HepG2 (cell line): ENCODE results near the gene SIGLEC8. TPM values are rescaled to one million over a fixed set of nuclear protein-coding genes. Genes with fewer than 3 reads are reported as not detected.
A peak's percentile ranks its signal among the peaks of the same experiment; 100 is the strongest.

ENCODE experiments used
- BCL6 ChIP-seq: IDR thresholded peaks from 2 replicates; pipeline ENCODE4 v1.6.1; 2016; ENCODE audit warnings: missing genetic modification reagents, missing compliant biosample characterization
- EED ChIP-seq: sonication (generic); formaldehyde crosslinking; IDR thresholded peaks from 2 replicates; pipeline ENCODE4 v1.5.0; 2020; ENCODE audit warnings: mild to moderate bottlenecking, missing genetic modification reagents
- ETV5 ChIP-seq: IDR thresholded peaks from 2 replicates; pipeline ENCODE4 v1.6.1; 2018; ENCODE audit warnings: missing biosample characterization, missing genetic modification reagents, inconsistent platforms, borderline replicate concordance
- FIP1L1 ChIP-seq: fragments of 200-400 bp; formaldehyde crosslinking; IDR thresholded peaks from 2 replicates; pipeline ENCODE4 v1.6.1; 2018; ENCODE audit warnings: low read depth, mild to moderate bottlenecking, low read length, moderate library complexity, borderline replicate concordance; ENCODE audit not compliant: insufficient read depth
- HNRNPL ChIP-seq: fragments of 200-400 bp; formaldehyde crosslinking; IDR thresholded peaks from 2 replicates; pipeline ENCODE4 v1.6.1; 2017; ENCODE audit warnings: mild to moderate bottlenecking, low read depth, low read length
- PAX8 ChIP-seq: sonication (generic); formaldehyde crosslinking; IDR thresholded peaks from 2 replicates; pipeline ENCODE4 v1.8.0; 2022; ENCODE audit warnings: mild to moderate bottlenecking, missing genetic modification reagents, borderline replicate concordance
- PHB2 ChIP-seq: fragments of 450-650 bp; IDR thresholded peaks from 2 replicates; pipeline ENCODE4 v1.6.1; 2018; ENCODE audit not compliant: partially characterized antibody
- SRY ChIP-seq: sonication (generic); formaldehyde crosslinking; IDR thresholded peaks from 2 replicates; pipeline ENCODE4 v1.8.0; 2022; ENCODE audit warnings: mild to moderate bottlenecking, missing genetic modification reagents
- ZBTB7B ChIP-seq: sonication (generic); formaldehyde crosslinking; IDR thresholded peaks from 2 replicates; pipeline ENCODE4 v1.4.0; 2020; ENCODE audit warnings: missing genetic modification reagents
- ZNF180 ChIP-seq: sonication (generic); formaldehyde crosslinking; IDR thresholded peaks from 2 replicates; pipeline ENCODE4 v1.4.0; 2020; ENCODE audit warnings: low read depth, missing genetic modification reagents, borderline replicate concordance
- ZNF788 ChIP-seq: sonication (generic); formaldehyde crosslinking; IDR thresholded peaks from 2 replicates; pipeline ENCODE4 v1.5.0; 2020; ENCODE audit warnings: mild to moderate bottlenecking, missing genetic modification reagents, borderline replicate concordance
- ZSCAN31 ChIP-seq: sonication (generic); formaldehyde crosslinking; IDR thresholded peaks from 2 replicates; pipeline ENCODE4 v1.5.0; 2020; ENCODE audit warnings: low read depth, mild to moderate bottlenecking, missing genetic modification reagents
- polyA plus RNA-seq, 8 experiments: library from polyadenylated mRNA; depleted of rRNA in 3 of 8; stranded (reverse) in 7 of 8; unstranded in 1 of 8; fragments of >200 nt; fragmentation: Illumina TruSeq in 4 of 8; extraction: Trizol in 4 of 8; gene quantifications; 2 replicates each; pipeline versions ENCODE4 v1.2.1 to v1.2.3, GENCODE V29; 2011 to 2016; ENCODE audit warnings: low read depth in 4 of 8, missing spikeins in 1 of 8, mixed read lengths in 1 of 8; ENCODE audit not compliant: insufficient read depth in 1 of 8
- total RNA-seq, 5 experiments: library from RNA; depleted of rRNA; stranded (reverse); fragments of >200 nt; fragmentation: Illumina TruSeq; extraction: Trizol; gene quantifications; 2 replicates each; pipeline ENCODE4 v1.2.3, GENCODE V29; 2016; ENCODE audit warnings: low read depth in 1 of 5
- TF ChIP-seq, protein P1 (sequence below): IDR thresholded peaks from 2 replicates; pipeline ENCODE4 v1.6.1; 2012; ENCODE audit warnings: inconsistent platforms
- TF ChIP-seq, protein P2 (sequence below), 2 experiments: IDR thresholded peaks; 2 replicates each; pipeline ENCODE4 v1.6.1; 2011 to 2012; ENCODE audit warnings: low read length in 2 of 2, borderline replicate concordance in 1 of 2, low read depth in 1 of 2, mild to moderate bottlenecking in 1 of 2, moderate library complexity in 1 of 2
- TF ChIP-seq, protein P3 (sequence below): IDR thresholded peaks from 2 replicates; pipeline ENCODE4 v1.6.1; 2018; ENCODE audit warnings: missing genetic modification reagents, mild to moderate bottlenecking, missing compliant biosample characterization
- TF ChIP-seq, protein P4 (sequence below): sonication (generic); formaldehyde crosslinking; IDR thresholded peaks from 2 replicates; pipeline ENCODE4 v1.4.0; 2020; ENCODE audit warnings: missing genetic modification reagents, borderline replicate concordance
- TF ChIP-seq, protein P5 (sequence below): sonication (generic); formaldehyde crosslinking; IDR thresholded peaks from 2 replicates; pipeline ENCODE4 v1.4.0; 2020; ENCODE audit warnings: missing genetic modification reagents, borderline replicate concordance

The SIGLEC8 gene
- total and polyA plus RNA-seq, 2 of the 13 experiments (the other 11 are each of a cell fraction or from before 2014, with no cell fraction given), result not detected

DNA sequence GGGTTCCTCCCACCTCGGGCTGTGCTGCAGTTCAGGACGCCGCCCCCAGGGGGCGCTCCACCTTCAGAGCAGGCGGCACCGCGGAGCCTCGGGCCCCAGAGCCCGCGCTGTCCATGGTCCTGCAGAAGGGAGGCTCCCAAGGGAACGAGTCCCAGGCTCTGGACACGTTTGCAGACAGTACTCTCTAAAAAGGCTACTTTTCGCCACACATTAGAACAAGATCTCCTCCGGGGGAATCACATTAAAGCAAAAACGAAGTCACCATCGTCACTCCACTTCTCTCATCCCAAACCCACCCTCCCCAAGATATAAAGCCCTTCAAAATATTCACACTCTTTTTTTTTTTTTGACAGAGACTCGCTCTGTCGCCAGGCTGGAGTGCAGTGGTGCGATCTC is 36.2 kb downstream of the SIGLEC8 start (continued):
- TF ChIP-seq, protein P1, sequence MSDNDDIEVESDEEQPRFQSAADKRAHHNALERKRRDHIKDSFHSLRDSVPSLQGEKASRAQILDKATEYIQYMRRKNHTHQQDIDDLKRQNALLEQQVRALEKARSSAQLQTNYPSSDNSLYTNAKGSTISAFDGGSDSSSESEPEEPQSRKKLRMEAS, result peak; percentile 47; the same call in 1 of the 2 replicates
- peak; percentile 71 for TF ChIP-seq ZBTB7B (CRISPR knock-in tag)
- TF ChIP-seq, protein P2, sequence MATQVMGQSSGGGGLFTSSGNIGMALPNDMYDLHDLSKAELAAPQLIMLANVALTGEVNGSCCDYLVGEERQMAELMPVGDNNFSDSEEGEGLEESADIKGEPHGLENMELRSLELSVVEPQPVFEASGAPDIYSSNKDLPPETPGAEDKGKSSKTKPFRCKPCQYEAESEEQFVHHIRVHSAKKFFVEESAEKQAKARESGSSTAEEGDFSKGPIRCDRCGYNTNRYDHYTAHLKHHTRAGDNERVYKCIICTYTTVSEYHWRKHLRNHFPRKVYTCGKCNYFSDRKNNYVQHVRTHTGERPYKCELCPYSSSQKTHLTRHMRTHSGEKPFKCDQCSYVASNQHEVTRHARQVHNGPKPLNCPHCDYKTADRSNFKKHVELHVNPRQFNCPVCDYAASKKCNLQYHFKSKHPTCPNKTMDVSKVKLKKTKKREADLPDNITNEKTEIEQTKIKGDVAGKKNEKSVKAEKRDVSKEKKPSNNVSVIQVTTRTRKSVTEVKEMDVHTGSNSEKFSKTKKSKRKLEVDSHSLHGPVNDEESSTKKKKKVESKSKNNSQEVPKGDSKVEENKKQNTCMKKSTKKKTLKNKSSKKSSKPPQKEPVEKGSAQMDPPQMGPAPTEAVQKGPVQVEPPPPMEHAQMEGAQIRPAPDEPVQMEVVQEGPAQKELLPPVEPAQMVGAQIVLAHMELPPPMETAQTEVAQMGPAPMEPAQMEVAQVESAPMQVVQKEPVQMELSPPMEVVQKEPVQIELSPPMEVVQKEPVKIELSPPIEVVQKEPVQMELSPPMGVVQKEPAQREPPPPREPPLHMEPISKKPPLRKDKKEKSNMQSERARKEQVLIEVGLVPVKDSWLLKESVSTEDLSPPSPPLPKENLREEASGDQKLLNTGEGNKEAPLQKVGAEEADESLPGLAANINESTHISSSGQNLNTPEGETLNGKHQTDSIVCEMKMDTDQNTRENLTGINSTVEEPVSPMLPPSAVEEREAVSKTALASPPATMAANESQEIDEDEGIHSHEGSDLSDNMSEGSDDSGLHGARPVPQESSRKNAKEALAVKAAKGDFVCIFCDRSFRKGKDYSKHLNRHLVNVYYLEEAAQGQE (IDR thresholded peaks at IDR 0.05; ENCODE audit: borderline replicate concordance in 1 of 2, low read depth in 1 of 2, low read length in 2 of 2), result peak; percentile 99 to 100
- peak; percentile 68 for TF ChIP-seq ETV5 (CRISPR knock-in tag)
- TF ChIP-seq BCL6, result peak; percentile 72
- TF ChIP-seq, protein P3, sequence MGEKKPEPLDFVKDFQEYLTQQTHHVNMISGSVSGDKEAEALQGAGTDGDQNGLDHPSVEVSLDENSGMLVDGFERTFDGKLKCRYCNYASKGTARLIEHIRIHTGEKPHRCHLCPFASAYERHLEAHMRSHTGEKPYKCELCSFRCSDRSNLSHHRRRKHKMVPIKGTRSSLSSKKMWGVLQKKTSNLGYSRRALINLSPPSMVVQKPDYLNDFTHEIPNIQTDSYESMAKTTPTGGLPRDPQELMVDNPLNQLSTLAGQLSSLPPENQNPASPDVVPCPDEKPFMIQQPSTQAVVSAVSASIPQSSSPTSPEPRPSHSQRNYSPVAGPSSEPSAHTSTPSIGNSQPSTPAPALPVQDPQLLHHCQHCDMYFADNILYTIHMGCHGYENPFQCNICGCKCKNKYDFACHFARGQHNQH (CRISPR knock-in tag), result peak; percentile 97
- peak; percentile 89; the same call in 1 of the 2 replicates for TF ChIP-seq ZNF180
- 0 out of 2 replicates have a peak, but pooled peaks have one; percentile 24 for TF ChIP-seq HNRNPL
- TF ChIP-seq FIP1L1, result no peak
- TF ChIP-seq EED (CRISPR knock-in tag), result peak; percentile 81
- peak; percentile 100 for TF ChIP-seq SRY (CRISPR knock-in tag)
- TF ChIP-seq PAX8 (CRISPR knock-in tag), result 0 out of 2 replicates have a peak, but pooled peaks have one; percentile 74
- TF ChIP-seq, protein P4, sequence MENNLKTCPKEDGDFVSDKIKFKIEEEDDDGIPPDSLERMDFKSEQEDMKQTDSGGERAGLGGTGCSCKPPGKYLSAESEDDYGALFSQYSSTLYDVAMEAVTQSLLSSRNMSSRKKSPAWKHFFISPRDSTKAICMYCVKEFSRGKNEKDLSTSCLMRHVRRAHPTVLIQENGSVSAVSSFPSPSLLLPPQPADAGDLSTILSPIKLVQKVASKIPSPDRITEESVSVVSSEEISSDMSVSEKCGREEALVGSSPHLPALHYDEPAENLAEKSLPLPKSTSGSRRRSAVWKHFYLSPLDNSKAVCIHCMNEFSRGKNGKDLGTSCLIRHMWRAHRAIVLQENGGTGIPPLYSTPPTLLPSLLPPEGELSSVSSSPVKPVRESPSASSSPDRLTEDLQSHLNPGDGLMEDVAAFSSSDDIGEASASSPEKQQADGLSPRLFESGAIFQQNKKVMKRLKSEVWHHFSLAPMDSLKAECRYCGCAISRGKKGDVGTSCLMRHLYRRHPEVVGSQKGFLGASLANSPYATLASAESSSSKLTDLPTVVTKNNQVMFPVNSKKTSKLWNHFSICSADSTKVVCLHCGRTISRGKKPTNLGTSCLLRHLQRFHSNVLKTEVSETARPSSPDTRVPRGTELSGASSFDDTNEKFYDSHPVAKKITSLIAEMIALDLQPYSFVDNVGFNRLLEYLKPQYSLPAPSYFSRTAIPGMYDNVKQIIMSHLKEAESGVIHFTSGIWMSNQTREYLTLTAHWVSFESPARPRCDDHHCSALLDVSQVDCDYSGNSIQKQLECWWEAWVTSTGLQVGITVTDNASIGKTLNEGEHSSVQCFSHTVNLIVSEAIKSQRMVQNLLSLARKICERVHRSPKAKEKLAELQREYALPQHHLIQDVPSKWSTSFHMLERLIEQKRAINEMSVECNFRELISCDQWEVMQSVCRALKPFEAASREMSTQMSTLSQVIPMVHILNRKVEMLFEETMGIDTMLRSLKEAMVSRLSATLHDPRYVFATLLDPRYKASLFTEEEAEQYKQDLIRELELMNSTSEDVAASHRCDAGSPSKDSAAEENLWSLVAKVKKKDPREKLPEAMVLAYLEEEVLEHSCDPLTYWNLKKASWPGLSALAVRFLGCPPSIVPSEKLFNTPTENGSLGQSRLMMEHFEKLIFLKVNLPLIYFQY (CRISPR knock-in tag), result peak; percentile 95
- peak; percentile 96 for TF ChIP-seq ZSCAN31
- no peak for TF ChIP-seq PHB2
- peak; percentile 82; the same call in 1 of the 2 replicates for TF ChIP-seq ZNF788 (CRISPR knock-in tag)
- TF ChIP-seq, protein P5, sequence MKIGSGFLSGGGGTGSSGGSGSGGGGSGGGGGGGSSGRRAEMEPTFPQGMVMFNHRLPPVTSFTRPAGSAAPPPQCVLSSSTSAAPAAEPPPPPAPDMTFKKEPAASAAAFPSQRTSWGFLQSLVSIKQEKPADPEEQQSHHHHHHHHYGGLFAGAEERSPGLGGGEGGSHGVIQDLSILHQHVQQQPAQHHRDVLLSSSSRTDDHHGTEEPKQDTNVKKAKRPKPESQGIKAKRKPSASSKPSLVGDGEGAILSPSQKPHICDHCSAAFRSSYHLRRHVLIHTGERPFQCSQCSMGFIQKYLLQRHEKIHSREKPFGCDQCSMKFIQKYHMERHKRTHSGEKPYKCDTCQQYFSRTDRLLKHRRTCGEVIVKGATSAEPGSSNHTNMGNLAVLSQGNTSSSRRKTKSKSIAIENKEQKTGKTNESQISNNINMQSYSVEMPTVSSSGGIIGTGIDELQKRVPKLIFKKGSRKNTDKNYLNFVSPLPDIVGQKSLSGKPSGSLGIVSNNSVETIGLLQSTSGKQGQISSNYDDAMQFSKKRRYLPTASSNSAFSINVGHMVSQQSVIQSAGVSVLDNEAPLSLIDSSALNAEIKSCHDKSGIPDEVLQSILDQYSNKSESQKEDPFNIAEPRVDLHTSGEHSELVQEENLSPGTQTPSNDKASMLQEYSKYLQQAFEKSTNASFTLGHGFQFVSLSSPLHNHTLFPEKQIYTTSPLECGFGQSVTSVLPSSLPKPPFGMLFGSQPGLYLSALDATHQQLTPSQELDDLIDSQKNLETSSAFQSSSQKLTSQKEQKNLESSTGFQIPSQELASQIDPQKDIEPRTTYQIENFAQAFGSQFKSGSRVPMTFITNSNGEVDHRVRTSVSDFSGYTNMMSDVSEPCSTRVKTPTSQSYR (CRISPR knock-in tag), result peak; percentile 76; the same call in 1 of the 2 replicates
